ENCODE measurements around the gene CA4.
"Not testable (repeated sequence)": the region's sequence is repeated elsewhere in the genome, so short reads cannot be mapped to it uniquely, and the experiment has no call there.

Gene CA4

GRCh38 chr17:60176763-60177162 is 27.0 kb downstream of the CA4 start:
- DNase-seq = not testable (repeated sequence)

- not testable (repeated sequence) for DNase-seq
Observed at GRCh38 chr17:60178180-60178579, 28.4 kb downstream of the CA4 start.

- not testable (repeated sequence) for DNase-seq
Observed at GRCh38 chr17:60180380-60180779, 30.6 kb downstream of the CA4 start.

- DNase-seq = not testable (repeated sequence)
Observed at GRCh38 chr17:60186372-60186771, 36.6 kb downstream of the CA4 start.

GRCh38 chr17:60186846-60187745 is 37.3 kb downstream of the CA4 start:
- not testable (repeated sequence) for DNase-seq

- no peak for DNase-seq
Observed at GRCh38 chr17:60188759-60189158, 39.0 kb downstream of the CA4 start.

- DNase-seq = not testable (repeated sequence)
Observed at GRCh38 chr17:60190032-60190431, 40.3 kb downstream of the CA4 start.

- not testable (repeated sequence) for DNase-seq
Observed at GRCh38 chr17:60193032-60193431, 43.3 kb downstream of the CA4 start.

GRCh38 chr17:60193482-60193881 is 43.7 kb downstream of the CA4 start:
- DNase-seq = no peak

GRCh38 chr17:60194141-60194540 is 44.4 kb downstream of the CA4 start:
- DNase-seq = not testable (repeated sequence)

- DNase-seq = not testable (repeated sequence)
Observed at GRCh38 chr17:60198630-60199029, 48.9 kb downstream of the CA4 start.

GRCh38 chr17:60205782-60206181 is 56.0 kb downstream of the CA4 start:
- DNase-seq = not testable (repeated sequence)

GRCh38 chr17:60208302-60208701 is 58.5 kb downstream of the CA4 start:
- not testable (repeated sequence) for DNase-seq

All from stimulated activated CD4-positive, alpha-beta T cell treated with anti-CD3 and anti-CD28 coated beads, Interleukin-2, amount 100 ng/mL, for 48 hours (primary cell).